Measurements from ENCODE around the gene PRSS58. TPM values are rescaled to one million over a fixed set of nuclear protein-coding genes. Genes with fewer than 3 reads are reported as not detected.

The PRSS58 gene
- total RNA-seq, 2 experiments from 2014 or later: not detected

- Histone ChIP-seq H3K36me3 (ENCODE audit: insufficient read depth, low read length) (no peaks in the 10 kb centered on the region), H3K27ac (ENCODE audit: low read depth, low read length, poor library complexity, severe bottlenecking) (peak overlapping the region; percentile 24), H3K4me3 (ENCODE audit: low read depth, low read length, poor library complexity, severe bottlenecking) (no peak overlapping the region), H3K9me3 (ENCODE audit: low read length) (no peaks in the 10 kb centered on the region), H3K4me1 (ENCODE audit: insufficient read depth, low read length, poor library complexity, severe bottlenecking) (peaks cover 80% of the 10 kb centered on the region), H3K9me2 (ENCODE audit: insufficient read depth, low read length) (no peaks in the 10 kb centered on the region), H3K79me2 (ENCODE audit: insufficient read depth, low read depth, low read length) (no peaks in the 10 kb centered on the region), H2AFZ (ENCODE audit: low read length) (peak overlapping the region; percentile 81; the same call in 1 of the 2 replicates), H4K20me1 (ENCODE audit: insufficient read depth, low read length) (no peaks in the 10 kb centered on the region), H3K4me2 (ENCODE audit: low read length) (peak overlapping the region; percentile 31; the same call in 1 of the 2 replicates)
- POLR2A ChIA-PET: no interaction called here
- TF ChIP-seq CTCF (conservative IDR thresholded peaks at IDR 0.05; ENCODE audit: low read length) (peak; percentile 81), EZH2phosphoT487 (IDR thresholded peaks at IDR 0.05; ENCODE audit: borderline replicate concordance, low read depth, low read length) (no peak)
- intact Hi-C loops (cut with micrococcal nuclease; ENCODE audit: unreplicated experiment): no loop called here
- BruUV-seq (replicated peaks): no TSS peak
- peak; percentile 52 for DNase-seq (ENCODE audit: low spot score)
- CTCF ChIA-PET (ENCODE audit: unreplicated experiment): no interaction called here
These were observed 42.8 kb upstream of the PRSS58 start for GRCh38 chr7:142300689-142301088.

GRCh38 chr7:142299237-142299781 is 41.5 kb upstream of the PRSS58 start:
- POLR2A ChIA-PET: interaction anchor here (0.6 kb wide), 2 partner anchors 290 to 1038 kb away, joined by 3 to 4 read pairs; no protein-coding TSS in a partner anchor
- peaks cover 66% of the 10 kb centered on the region for H3K4me1 ChIP-seq (ENCODE audit: insufficient read depth, low read length, poor library complexity, severe bottlenecking)
- no peaks in the 10 kb centered on the region for H3K79me2 ChIP-seq (ENCODE audit: insufficient read depth, low read depth, low read length)
- peak; percentile 59 for DNase-seq (ENCODE audit: low spot score)
- intact Hi-C loops (cut with micrococcal nuclease; ENCODE audit: unreplicated experiment): no loop called here
- peak overlapping the region; percentile 32 for H3K4me3 ChIP-seq (ENCODE audit: low read depth, low read length, poor library complexity, severe bottlenecking)
- H3K36me3 ChIP-seq (ENCODE audit: insufficient read depth, low read length): no peaks in the 10 kb centered on the region
- H3K9me3 ChIP-seq (ENCODE audit: low read length): no peaks in the 10 kb centered on the region
- no TSS peak for BruUV-seq (replicated peaks)
- peak overlapping the region; percentile 62 for H3K4me2 ChIP-seq (ENCODE audit: low read length)
- peak overlapping the region; percentile 52 for H3K27ac ChIP-seq (ENCODE audit: low read depth, low read length, poor library complexity, severe bottlenecking)
- H4K20me1 ChIP-seq (ENCODE audit: insufficient read depth, low read length): no peaks in the 10 kb centered on the region
- no peaks in the 10 kb centered on the region for H3K9me2 ChIP-seq (ENCODE audit: insufficient read depth, low read length)
- CTCF ChIA-PET (ENCODE audit: unreplicated experiment): no interaction called here
- TF ChIP-seq CTCF (conservative IDR thresholded peaks at IDR 0.05; ENCODE audit: low read length): no peak
- no peak for TF ChIP-seq EZH2phosphoT487 (IDR thresholded peaks at IDR 0.05; ENCODE audit: borderline replicate concordance, low read depth, low read length)
- peak overlapping the region; percentile 13; the same call in 1 of the 2 replicates for H2AFZ ChIP-seq (ENCODE audit: low read length)

- ChIA-PET CTCF (ENCODE audit: unreplicated experiment) (no interaction called here), POLR2A (interaction anchor here (0.6 kb wide), 1 partner anchor 289 kb away, joined by 3 read pairs; no protein-coding TSS in a partner anchor)
- Histone ChIP-seq H3K36me3 (ENCODE audit: insufficient read depth, low read length) (no peaks in the 10 kb centered on the region), H3K4me3 (ENCODE audit: low read depth, low read length, poor library complexity, severe bottlenecking) (peak overlapping the region; percentile 32), H4K20me1 (ENCODE audit: insufficient read depth, low read length) (no peaks in the 10 kb centered on the region), H3K79me2 (ENCODE audit: insufficient read depth, low read depth, low read length) (no peaks in the 10 kb centered on the region), H3K27ac (ENCODE audit: low read depth, low read length, poor library complexity, severe bottlenecking) (peak overlapping the region; percentile 52), H3K9me3 (ENCODE audit: low read length) (no peaks in the 10 kb centered on the region), H3K4me1 (ENCODE audit: insufficient read depth, low read length, poor library complexity, severe bottlenecking) (peaks cover 59% of the 10 kb centered on the region), H3K9me2 (ENCODE audit: insufficient read depth, low read length) (no peaks in the 10 kb centered on the region), H3K4me2 (ENCODE audit: low read length) (peak overlapping the region; percentile 62), H2AFZ (ENCODE audit: low read length) (peak overlapping the region; percentile 13; the same call in 1 of the 2 replicates)
- intact Hi-C loops (cut with micrococcal nuclease; ENCODE audit: unreplicated experiment): no loop called here
- peak; percentile 76 for DNase-seq (ENCODE audit: low spot score)
- TF ChIP-seq CTCF (conservative IDR thresholded peaks at IDR 0.05; ENCODE audit: low read length) (no peak), EZH2phosphoT487 (IDR thresholded peaks at IDR 0.05; ENCODE audit: borderline replicate concordance, low read depth, low read length) (no peak)
- BruUV-seq (replicated peaks): no TSS peak
These were observed 40.8 kb upstream of the PRSS58 start for GRCh38 chr7:142298627-142299026.

All from OCI-LY7 (cell line).